HG03342 (cell line): ENCODE data around the gene MYO1D.
"Not testable (repeated sequence)": the region's sequence is repeated elsewhere in the genome, so short reads cannot be mapped to it uniquely, and the experiment has no call there.

Source experiments
- ATAC-seq: cut with Tn5 transposase; IDR thresholded peaks from one replicate; pipeline ENCODE4 v1.9.1; 2021; ENCODE audit warnings: mild to moderate bottlenecking, moderate library complexity; ENCODE audit not compliant: unreplicated experiment

The MYO1D gene

GRCh38 chr17:32693194-32693897 lies 183.6 kb downstream of the MYO1D start:
- ATAC-seq = no peak

- ATAC-seq = no peak
Observed at GRCh38 chr17:32692179-32692578, 184.7 kb downstream of the MYO1D start.

GRCh38 chr17:32689348-32689747 lies 187.6 kb downstream of the MYO1D start:
- ATAC-seq = no peak

- no peak for ATAC-seq
Observed at GRCh38 chr17:32688221-32688620, 188.7 kb downstream of the MYO1D start.

GRCh38 chr17:32684087-32684958 lies 192.6 kb downstream of the MYO1D start:
- no peak for ATAC-seq

- no peak for ATAC-seq
Observed at GRCh38 chr17:32673964-32674363, 203.0 kb downstream of the MYO1D start.

GRCh38 chr17:32672711-32673110 lies 204.2 kb downstream of the MYO1D start:
- no peak for ATAC-seq

GRCh38 chr17:32671896-32672295 lies 205.0 kb downstream of the MYO1D start:
- no peak for ATAC-seq

- ATAC-seq = no peak
Observed at GRCh38 chr17:32664936-32665583, 211.9 kb downstream of the MYO1D start.

GRCh38 chr17:32660496-32660985 lies 216.4 kb downstream of the MYO1D start:
- ATAC-seq = no peak

GRCh38 chr17:32659419-32659842 lies 217.5 kb downstream of the MYO1D start:
- no peak for ATAC-seq

- no peak for ATAC-seq
Observed at GRCh38 chr17:32658470-32659418, 218.2 kb downstream of the MYO1D start.

- no peak for ATAC-seq
Observed at GRCh38 chr17:32656886-32657285, 220.0 kb downstream of the MYO1D start.

- no peak for ATAC-seq
Observed at GRCh38 chr17:32654324-32654723, 222.6 kb downstream of the MYO1D start.

- ATAC-seq = no peak
Observed at GRCh38 chr17:32651084-32651483, 225.8 kb downstream of the MYO1D start.

GRCh38 chr17:32648450-32648849 lies 228.5 kb downstream of the MYO1D start:
- ATAC-seq = no peak

- ATAC-seq = no peak
Observed at GRCh38 chr17:32646941-32647340, 230.0 kb downstream of the MYO1D start.

GRCh38 chr17:32641514-32641913 lies 235.4 kb downstream of the MYO1D start:
- not testable (repeated sequence) for ATAC-seq

GRCh38 chr17:32636598-32637218 lies 240.2 kb downstream of the MYO1D start:
- no peak for ATAC-seq

GRCh38 chr17:32634167-32634566 lies 242.8 kb downstream of the MYO1D start:
- no peak for ATAC-seq
